Measurements from ENCODE around the gene IGFL3.
"Not testable (repeated sequence)": the region's sequence is repeated elsewhere in the genome, so short reads cannot be mapped to it uniquely, and the experiment has no call there.

Gene IGFL3

GRCh38 chr19:46124638-46125115 is at the start of gene IGFL3:
IGFL3 (minus strand) TSS chr19:46124688; CDS start chr19:46124649, 39 bp downstream.
- no peak for TF ChIP-seq CTCF (IDR thresholded peaks at IDR 0.05; ENCODE audit: low read depth, low read length)
- no peak for DNase-seq (ENCODE audit: extremely low read depth, low read depth)

- TF ChIP-seq CTCF (IDR thresholded peaks at IDR 0.05; ENCODE audit: low read depth, low read length), result no peak
- DNase-seq (ENCODE audit: extremely low read depth, low read depth), result no peak
Observed at GRCh38 chr19:46173886-46174480, 49.5 kb upstream of the IGFL3 start.

- no peak for DNase-seq (ENCODE audit: extremely low read depth, low read depth)
- no peak for TF ChIP-seq CTCF (IDR thresholded peaks at IDR 0.05; ENCODE audit: low read depth, low read length)
Observed at GRCh38 chr19:46162731-46163130, 38.2 kb upstream of the IGFL3 start.

- DNase-seq (ENCODE audit: extremely low read depth, low read depth), result not testable (repeated sequence)
Observed at GRCh38 chr19:46161642-46162257, 37.3 kb upstream of the IGFL3 start.

GRCh38 chr19:46160233-46160775 is 35.8 kb upstream of the IGFL3 start:
- no peak for DNase-seq (ENCODE audit: extremely low read depth, low read depth)
- no peak for TF ChIP-seq CTCF (IDR thresholded peaks at IDR 0.05; ENCODE audit: low read depth, low read length)

- TF ChIP-seq CTCF (IDR thresholded peaks at IDR 0.05; ENCODE audit: low read depth, low read length), result no peak
- DNase-seq (ENCODE audit: extremely low read depth, low read depth), result no peak
Observed at GRCh38 chr19:46159418-46160232, 35.1 kb upstream of the IGFL3 start.

GRCh38 chr19:46155237-46155636 is 30.7 kb upstream of the IGFL3 start:
- DNase-seq (ENCODE audit: extremely low read depth, low read depth), result no peak
- TF ChIP-seq CTCF (IDR thresholded peaks at IDR 0.05; ENCODE audit: low read depth, low read length), result no peak

Measured in AG09319 (cell line).